ENCODE measurements around the gene FSD2.

The FSD2 gene

DNA sequence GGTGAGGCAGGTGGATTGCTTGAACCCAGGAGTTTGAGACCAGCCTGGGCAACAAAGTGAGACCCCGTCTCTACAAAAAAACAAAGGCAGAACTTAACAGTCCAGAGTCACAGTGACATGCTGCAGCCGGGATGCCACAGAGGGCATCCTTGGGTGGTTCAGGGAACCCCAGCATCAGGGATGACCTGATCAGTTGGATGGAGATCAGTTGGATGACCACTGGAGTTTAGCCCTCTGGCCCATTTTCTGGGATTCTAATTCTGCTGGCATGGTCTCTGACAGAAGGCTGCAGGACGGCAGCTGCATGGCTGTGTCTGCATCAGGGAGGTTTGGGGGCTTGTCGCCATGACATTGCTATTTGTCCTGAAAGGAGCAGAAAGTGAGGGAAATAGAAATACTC, 23.4 kb upstream of the FSD2 start:
- DNase-seq: no peak

- peak; percentile 13 for DNase-seq
Observed at GRCh38 chr15:82828075-82828474, 22.2 kb upstream of the FSD2 start.

DNA sequence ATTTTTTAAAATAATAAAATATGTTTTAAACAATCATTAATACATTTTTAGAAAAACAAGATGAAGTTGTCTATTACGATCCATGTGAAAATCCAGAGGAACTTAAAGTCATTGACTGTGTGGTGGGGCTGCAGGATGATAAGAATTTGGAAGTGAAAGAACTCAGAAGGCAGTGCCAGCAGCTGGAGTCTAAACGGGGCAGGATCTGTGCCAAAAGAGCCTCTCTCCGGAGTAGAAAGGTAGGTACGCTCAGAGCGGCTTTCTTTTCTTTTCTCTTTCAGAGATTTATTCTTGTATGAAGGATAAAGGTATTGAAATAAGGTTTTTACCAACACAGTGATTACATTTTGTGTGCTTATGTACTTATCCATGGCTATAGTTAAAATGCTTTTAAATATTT, 17.2 kb upstream of the FSD2 start:
- no peak for DNase-seq

DNA sequence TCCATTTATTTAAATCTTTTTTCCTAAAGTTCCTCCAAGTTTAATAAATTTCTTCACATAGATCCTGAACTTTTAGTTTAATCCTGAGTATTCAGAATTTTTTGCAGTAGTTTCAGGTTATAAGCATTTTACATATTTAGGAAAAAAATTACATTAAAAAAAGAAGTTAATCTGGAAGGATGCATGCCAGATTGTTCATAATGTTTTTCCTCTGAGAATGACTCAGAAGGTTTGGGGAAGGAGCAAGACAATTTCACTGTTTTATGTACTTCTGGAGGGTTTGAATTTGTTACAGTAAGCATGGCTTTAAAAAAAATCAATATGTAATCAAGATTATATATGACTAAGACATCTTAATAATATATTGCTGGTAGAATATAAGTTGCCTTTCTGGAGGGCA, 16.0 kb upstream of the FSD2 start:
- peak; percentile 41 for DNase-seq

GRCh38 chr15:82821396-82821795, 15.5 kb upstream of the FSD2 start:
- DNase-seq: peak; percentile 55

- DNase-seq: no peak
Observed at GRCh38 chr15:82820128-82820527, 14.3 kb upstream of the FSD2 start.

- no peak for DNase-seq
Observed at GRCh38 chr15:82812994-82813393, 7.1 kb upstream of the FSD2 start.

DNA sequence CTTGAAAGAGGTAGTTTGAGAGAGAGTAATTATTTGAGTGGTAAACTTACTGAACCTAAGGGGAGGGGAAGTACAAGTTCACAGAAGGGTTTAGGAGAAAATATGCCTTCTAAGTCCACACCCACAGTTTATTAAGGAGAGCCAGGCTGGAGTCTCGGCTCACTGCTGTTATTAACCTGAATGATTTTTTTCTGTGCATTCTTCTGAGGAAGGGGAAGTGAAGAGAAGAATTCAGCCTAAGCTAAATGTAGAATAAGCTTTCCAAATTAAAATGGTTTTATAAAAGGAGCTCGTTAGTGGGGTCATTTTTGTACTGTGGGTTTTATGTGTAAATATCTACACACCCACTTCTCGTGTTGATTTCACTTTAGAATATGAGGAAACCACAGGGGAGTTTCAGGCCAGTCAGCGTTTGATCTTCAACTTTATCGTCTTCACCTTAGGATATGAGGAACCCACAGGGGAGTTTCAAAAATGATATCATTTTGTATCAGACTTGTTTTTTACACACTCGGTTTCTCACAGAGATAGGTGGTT, 5.1 kb upstream of the FSD2 start:
- peak; percentile 12 for DNase-seq

DNA sequence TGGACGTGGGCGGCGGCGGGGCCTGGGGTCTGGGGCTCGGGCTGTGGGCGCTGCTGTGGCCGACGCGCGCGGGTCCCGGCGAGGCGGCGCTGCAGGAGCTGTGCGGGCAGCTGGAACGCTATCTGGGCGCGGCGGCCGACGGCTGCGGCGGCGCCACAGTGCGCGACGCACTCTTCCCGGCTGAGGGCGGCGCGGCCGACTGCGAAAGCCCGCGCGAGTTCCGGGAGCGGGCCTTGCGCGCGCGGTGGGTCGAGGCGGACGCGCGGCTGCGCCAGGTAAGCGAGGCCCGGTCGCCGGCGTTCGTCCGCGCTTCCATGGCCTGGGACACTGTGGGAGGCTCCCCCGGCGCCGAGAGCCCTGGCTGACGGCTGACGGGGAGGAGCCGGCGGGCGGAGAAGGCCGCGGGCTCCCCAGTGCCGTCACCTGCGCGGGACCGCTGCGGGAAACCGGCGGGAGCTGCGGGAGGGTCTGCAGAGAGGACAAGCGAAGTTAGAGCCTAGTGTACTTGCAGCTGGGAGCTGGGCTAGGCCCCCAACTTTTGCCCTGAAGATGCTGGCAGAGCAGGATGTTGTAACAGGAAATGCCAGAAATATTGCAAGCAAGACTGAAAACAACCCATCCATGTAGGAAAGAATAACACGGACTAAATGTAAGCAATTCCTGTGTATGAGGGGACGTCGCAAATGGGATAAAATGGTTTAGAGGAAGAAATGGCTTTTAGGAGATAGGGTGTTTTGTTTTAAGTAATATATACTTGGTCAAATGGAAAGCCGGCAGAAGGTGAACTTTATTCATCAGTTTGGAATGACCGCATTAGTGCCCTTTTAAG, 4.4 kb upstream of the FSD2 start:
- peak; percentile 70 for DNase-seq

DNA sequence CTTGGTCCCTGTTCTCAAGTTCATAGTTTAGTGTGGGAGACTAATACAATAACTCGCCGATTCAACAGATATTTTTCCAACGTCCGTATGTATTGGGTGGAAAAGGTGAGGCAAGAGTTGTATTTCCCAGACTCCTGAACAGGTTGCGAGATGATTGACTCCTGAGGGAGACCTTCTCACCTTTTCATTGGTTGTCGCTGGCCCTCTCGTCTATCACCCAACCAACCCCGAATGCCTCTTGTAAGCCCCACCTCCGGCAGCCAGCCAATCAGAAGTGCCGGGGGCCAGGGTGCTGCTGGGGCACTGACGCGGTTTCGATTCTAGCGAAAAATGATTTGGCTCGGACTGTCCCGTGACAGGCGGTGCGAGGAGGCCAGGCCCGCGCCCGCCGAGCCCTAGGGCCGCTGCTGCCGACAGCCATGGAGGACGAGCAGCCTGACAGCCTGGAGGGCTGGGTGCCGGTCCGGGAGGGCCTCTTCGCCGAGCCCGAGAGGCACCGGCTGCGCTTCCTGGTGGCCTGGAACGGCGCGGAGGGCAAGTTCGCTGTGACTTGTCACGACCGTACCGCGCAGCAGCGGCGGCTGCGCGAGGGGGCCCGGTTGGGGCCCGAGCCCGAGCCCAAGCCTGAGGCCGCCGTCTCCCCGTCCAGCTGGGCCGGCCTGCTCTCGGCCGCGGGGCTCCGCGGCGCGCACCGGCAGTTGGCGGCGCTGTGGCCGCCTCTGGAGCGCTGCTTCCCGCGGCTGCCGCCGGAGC, 3.6 kb upstream of the FSD2 start, which contains the start of gene WHAMM:
TSS of gene WHAMM (plus strand) at position 321 of the 753 bp plus-strand sequence. CDS start at position 420, 99 bp downstream.
- peak; percentile 97 for DNase-seq

DNA sequence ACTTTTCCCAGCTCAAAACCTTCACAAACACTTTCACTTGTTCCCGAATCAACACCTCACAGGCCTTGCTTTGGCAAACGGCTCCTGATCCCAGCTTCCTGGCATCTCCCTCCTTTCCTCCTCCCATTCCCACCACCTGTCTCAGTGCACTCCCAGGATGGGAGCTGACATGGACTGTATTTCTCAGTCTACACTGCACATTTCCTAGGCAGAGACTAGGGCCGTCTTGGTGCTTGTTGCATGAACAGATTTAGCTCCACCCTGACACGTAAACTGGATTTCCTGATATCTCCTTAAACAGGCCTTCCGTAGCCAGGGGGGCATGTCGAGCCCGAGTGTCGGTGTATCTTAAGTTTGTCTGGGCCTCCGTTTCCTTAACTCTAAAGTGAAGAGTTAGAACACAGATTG, 2.8 kb upstream of the FSD2 start:
- DNase-seq: no peak

DNA sequence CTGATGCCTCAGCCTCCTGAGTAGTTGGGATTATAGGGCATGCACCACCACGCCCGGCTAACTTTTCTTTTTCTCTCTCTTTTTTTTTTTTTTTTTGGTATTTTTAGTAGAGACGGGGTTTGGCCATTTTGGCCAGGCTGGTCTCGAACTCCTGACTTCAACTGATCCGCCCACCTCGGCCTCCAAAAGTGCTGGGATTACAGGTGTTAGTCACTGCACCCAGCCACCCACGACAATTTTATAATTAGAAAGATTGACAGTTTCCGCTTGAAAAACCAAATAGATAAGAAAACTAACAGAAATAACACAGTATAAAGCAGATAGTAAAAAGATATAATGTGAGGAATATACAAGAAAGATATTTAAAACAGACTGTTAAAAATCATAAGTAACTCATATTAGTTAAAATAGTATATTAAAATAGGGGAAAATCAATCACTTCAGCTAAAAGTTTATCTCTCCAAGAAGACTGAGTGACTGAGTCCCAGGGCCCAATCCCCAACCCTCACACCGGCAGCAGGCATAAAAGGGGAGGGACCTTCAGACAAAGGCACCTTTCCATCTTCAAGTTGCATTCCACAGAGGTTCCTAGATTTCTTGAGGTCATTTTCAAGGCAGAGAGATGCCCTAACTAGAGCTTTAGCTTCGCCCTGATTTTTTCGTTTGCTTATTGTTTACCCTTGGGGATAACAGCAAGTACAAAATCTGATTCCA, 2.2 kb upstream of the FSD2 start:
- no peak for DNase-seq

GRCh38 chr15:82804575-82804949, 1.3 kb downstream of the FSD2 start:
- no peak for DNase-seq

- no peak for DNase-seq
Observed at GRCh38 chr15:82803793-82804574, 1.9 kb downstream of the FSD2 start.

- no peak for DNase-seq
Observed at GRCh38 chr15:82802497-82802896, 3.4 kb downstream of the FSD2 start.

DNA sequence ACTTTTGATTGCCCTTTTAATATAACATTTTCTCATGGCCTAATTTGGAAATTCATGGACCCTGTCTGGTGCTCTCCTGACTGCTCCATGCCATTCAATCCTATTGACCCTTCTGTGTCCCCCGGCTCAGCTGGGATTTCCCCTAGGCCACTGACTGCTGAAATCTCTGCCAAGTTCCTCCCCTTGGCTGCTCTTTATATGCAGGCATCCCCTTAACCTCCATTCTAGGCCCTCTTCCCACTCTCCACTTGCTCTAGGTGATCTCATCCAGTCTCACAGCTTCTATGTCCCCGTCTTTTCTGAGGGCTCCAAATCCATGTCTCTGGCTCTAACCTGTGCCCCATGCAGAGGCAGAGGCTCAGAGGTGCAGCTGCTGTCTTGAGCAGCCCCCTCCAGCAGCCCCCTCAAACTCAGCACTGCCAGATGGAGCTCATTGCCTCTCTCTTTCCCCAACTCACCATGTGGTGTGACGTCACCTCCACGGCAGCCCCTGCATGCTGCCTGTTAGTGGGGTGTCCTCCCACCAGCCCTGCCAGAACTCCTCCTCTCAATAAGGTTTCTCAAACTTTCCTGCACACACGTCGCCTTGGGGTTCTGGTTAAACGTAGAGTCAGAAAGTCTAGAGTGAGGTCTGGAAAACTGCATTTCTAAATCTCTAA, 6.6 kb downstream of the FSD2 start:
- no peak for DNase-seq

GRCh38 chr15:82798531-82799166, 7.2 kb downstream of the FSD2 start:
- DNase-seq: no peak

DNA sequence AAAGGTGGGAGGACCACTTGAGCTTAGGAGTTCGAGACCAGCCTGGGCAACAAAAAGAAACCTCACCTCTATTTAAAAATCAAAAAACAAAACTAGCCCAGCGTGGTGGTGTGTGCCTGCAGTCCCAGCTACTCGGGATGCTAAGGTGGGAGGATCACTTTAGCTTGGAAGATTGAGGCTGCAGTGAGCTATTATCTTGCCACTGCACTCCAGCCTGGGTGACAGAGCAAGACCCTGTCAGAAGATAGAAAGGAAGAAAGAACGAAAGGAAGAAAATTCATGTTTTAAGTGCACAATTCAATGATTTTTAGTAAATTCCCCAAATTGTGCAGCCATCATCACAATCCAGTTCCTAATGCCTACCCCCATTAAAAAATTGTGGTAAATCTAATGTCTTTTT, 7.8 kb downstream of the FSD2 start:
- DNase-seq: no peak

DNA sequence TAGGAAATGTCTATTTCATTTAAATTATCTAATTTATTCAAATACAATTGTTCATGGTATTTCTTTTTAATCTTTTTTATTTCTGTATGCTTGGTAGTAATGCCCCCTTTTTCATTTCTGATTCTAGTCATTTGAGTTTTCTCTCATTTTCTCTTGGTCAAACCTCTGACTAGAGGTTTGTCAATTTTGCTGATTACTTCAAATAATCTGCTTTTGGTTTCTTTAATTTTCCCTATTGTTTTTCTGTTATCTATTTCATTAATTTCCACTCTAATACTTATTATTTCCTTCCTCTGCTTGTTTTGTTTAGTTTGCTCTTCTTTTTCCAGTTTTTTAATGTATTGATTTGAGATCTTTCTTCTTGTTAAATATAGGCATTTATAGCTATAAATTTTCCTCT, 12.1 kb downstream of the FSD2 start:
- no peak for DNase-seq

DNA sequence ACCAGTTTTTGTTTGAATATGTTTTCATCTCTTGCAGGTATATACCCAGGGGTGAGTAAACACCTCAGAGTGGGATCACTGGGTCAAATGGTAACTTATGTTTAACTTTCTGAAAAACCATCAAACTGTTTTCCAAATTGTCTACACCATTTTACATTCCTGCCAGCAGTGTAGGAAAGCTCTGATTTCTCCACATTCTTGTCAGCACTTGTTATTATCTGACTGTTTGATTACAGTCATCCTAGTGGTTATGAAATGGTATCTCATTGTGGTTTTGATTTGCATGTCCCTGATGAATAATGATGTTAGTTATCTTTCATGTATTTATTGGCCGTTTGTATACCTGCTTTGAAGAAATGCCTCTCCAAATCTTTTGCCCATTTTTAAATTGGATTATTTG, 13.8 kb downstream of the FSD2 start:
- DNase-seq: peak; percentile 16

GRCh38 chr15:82790321-82790720, 15.5 kb downstream of the FSD2 start:
- no peak for DNase-seq

All from HCEC 1CT (cell line).